GM19372 (cell line): Measurements from ENCODE around the gene SMYD3.

Experiments used
- ATAC-seq: cut with Tn5 transposase; IDR thresholded peaks from one replicate; pipeline ENCODE4 v1.9.1; 2021; ENCODE audit warnings: mild to moderate bottlenecking, low read depth, moderate library complexity; ENCODE audit not compliant: unreplicated experiment

Gene SMYD3

GRCh38 chr1:246318622-246319021 lies 188.5 kb downstream of the SMYD3 start:
- ATAC-seq, result no peak

- no peak for ATAC-seq
Observed at GRCh38 chr1:246318036-246318359, 189.1 kb downstream of the SMYD3 start.

- no peak for ATAC-seq
Observed at GRCh38 chr1:246317332-246318035, 189.6 kb downstream of the SMYD3 start.

GRCh38 chr1:246311461-246311860 lies 195.6 kb downstream of the SMYD3 start:
- no peak for ATAC-seq

- no peak for ATAC-seq
Observed at GRCh38 chr1:246309247-246309884, 197.7 kb downstream of the SMYD3 start.

- ATAC-seq, result no peak
Observed at GRCh38 chr1:246308533-246309075, 198.5 kb downstream of the SMYD3 start.

GRCh38 chr1:246306415-246307037 lies 200.6 kb downstream of the SMYD3 start:
- ATAC-seq, result no peak

- ATAC-seq, result no peak
Observed at GRCh38 chr1:246304484-246305259, 202.4 kb downstream of the SMYD3 start.

- no peak for ATAC-seq
Observed at GRCh38 chr1:246302711-246303317, 204.3 kb downstream of the SMYD3 start.

GRCh38 chr1:246302251-246302625 lies 204.8 kb downstream of the SMYD3 start:
- no peak for ATAC-seq

- ATAC-seq, result no peak
Observed at GRCh38 chr1:246301553-246302250, 205.4 kb downstream of the SMYD3 start.

GRCh38 chr1:246300626-246301549 lies 206.2 kb downstream of the SMYD3 start:
- ATAC-seq, result no peak

GRCh38 chr1:246297279-246298265 lies 209.5 kb downstream of the SMYD3 start:
- no peak for ATAC-seq

GRCh38 chr1:246295968-246296367 lies 211.1 kb downstream of the SMYD3 start:
- no peak for ATAC-seq

- no peak for ATAC-seq
Observed at GRCh38 chr1:246295340-246295739, 211.7 kb downstream of the SMYD3 start.

- ATAC-seq, result no peak
Observed at GRCh38 chr1:246294263-246294662, 212.8 kb downstream of the SMYD3 start.

GRCh38 chr1:246293366-246294121 lies 213.5 kb downstream of the SMYD3 start:
- no peak for ATAC-seq
